ENCODE data around the gene TTYH3. TPM values are rescaled to one million over a fixed set of nuclear protein-coding genes. Genes with fewer than 3 reads are reported as not detected.

Gene TTYH3
- total RNA-seq, 1 donor from 2014 or later: 250 TPM

- H3K4me1 Mint-ChIP-seq (ENCODE audit: unreplicated experiment): peaks cover 23% of the 10 kb centered on the region
- no peak overlapping the region for H3K4me3 Mint-ChIP-seq (ENCODE audit: unreplicated experiment)
- no peak for TF ChIP-seq CTCF (IDR thresholded peaks at IDR 0.05; ENCODE audit: unreplicated experiment)
- no peaks in the 10 kb centered on the region for H3K9me3 Mint-ChIP-seq (ENCODE audit: unreplicated experiment)
- no peak for DNase-seq (ENCODE audit: low spot score)
- no peak overlapping the region for H3K27ac Mint-ChIP-seq (ENCODE audit: unreplicated experiment)
- H3K27me3 Mint-ChIP-seq (ENCODE audit: unreplicated experiment): peaks cover 7% of the 10 kb centered on the region
- peaks cover 4% of the 10 kb centered on the region for H3K36me3 Mint-ChIP-seq (ENCODE audit: low read depth, unreplicated experiment)
Observed at GRCh38 chr7:2602406-2603043, 29.3 kb upstream of the TTYH3 start.

DNA sequence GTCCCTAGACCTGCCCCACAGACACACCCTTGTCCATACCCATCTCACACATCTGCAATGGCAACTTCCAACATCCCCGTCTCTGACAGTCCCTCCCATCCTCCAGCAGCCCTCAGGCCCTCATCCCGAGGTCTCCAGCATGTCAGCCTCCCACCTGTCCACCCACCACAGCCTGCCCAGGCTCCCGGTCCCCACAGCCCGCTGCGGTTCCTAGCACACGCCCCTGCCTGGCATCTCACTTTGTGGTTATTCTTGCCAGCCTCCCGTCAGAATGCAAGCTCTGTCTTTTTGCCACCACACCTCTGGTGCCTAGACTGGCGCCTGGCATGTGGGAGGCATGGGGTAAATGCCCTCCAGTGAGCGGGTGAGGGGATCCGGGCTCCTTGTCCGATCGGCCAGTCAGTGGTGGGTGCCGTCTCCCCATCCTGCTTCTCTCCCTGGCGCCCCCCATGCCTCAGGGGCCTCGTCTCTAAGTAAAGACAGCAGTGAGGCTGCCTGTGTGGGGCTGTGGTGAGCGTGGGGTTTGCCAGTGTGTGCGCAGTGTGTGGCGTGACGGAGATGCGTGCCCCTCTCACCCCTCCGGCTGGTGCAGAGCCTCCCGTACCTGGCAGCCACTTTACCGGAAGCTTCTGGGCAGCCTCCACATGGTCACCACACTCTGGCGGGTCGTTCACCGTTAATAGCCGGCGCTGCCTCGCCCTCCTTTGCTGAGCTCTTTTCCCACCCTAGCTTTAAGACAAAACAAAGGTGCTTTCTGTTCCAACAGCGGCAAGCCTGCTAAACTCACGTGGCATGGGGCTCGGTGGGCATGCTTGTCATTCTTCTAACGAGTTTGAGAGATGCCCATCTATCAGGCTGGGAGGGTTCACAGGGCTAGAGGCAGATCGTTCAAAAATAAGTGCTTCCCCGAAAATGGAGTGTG is 28.5 kb upstream of the TTYH3 start:
- no peak overlapping the region for H3K4me3 Mint-ChIP-seq (ENCODE audit: unreplicated experiment)

DNA sequence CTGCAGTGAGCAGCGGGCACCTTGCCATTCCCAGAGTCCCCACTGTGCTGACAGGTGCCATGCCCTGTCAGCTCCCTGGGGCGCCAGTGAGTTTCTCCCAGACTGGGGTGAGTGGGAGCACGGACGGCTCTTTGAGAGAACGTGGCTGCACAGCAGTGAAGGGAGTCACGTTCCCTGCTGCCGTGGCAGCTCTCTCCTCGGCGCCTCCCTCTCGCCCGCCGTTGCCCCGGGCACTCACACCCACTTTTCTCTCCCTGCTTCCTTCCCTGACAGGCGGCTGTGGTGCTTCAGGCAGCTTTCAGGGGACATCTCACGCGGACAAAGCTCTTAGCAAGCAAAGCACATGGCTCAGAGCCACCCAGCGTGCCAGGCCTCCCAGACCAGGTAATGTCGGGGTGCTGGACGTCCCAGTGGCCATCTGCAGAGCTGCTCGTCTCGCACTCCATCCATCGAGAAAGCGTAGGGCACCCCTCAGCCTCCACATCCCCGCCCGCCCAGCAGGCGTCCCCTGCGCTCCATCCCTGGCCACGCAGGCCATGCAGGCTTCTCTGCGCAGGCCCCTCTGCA is 27.1 kb upstream of the TTYH3 start:
- no peak for TF ChIP-seq CTCF (IDR thresholded peaks at IDR 0.05; ENCODE audit: unreplicated experiment)
- H3K4me1 Mint-ChIP-seq (ENCODE audit: unreplicated experiment): peaks cover 15% of the 10 kb centered on the region
- H3K36me3 Mint-ChIP-seq (ENCODE audit: low read depth, unreplicated experiment): no peaks in the 10 kb centered on the region
- peaks cover 4% of the 10 kb centered on the region for H3K27me3 Mint-ChIP-seq (ENCODE audit: unreplicated experiment)
- no peak for DNase-seq (ENCODE audit: low spot score)
- H3K4me3 Mint-ChIP-seq (ENCODE audit: unreplicated experiment): no peak overlapping the region
- no peaks in the 10 kb centered on the region for H3K9me3 Mint-ChIP-seq (ENCODE audit: unreplicated experiment)
- no peak overlapping the region for H3K27ac Mint-ChIP-seq (ENCODE audit: unreplicated experiment)

More for the DNA sequence above, 28.5 kb upstream of the TTYH3 start:
- Mint-ChIP-seq H3K27me3 (ENCODE audit: unreplicated experiment) (peaks cover 7% of the 10 kb centered on the region), H3K36me3 (ENCODE audit: low read depth, unreplicated experiment) (peaks cover 4% of the 10 kb centered on the region), H3K27ac (ENCODE audit: unreplicated experiment) (no peak overlapping the region), H3K9me3 (ENCODE audit: unreplicated experiment) (no peaks in the 10 kb centered on the region), H3K4me1 (ENCODE audit: unreplicated experiment) (peaks cover 20% of the 10 kb centered on the region)
- no peak for TF ChIP-seq CTCF (IDR thresholded peaks at IDR 0.05; ENCODE audit: unreplicated experiment)
- no peak for DNase-seq (ENCODE audit: low spot score)

- Mint-ChIP-seq H3K4me1 (ENCODE audit: unreplicated experiment) (peaks cover 8% of the 10 kb centered on the region), H3K27ac (ENCODE audit: unreplicated experiment) (no peak overlapping the region), H3K9me3 (ENCODE audit: unreplicated experiment) (no peaks in the 10 kb centered on the region), H3K27me3 (ENCODE audit: unreplicated experiment) (peaks cover 2% of the 10 kb centered on the region), H3K4me3 (ENCODE audit: unreplicated experiment) (no peak overlapping the region), H3K36me3 (ENCODE audit: low read depth, unreplicated experiment) (no peaks in the 10 kb centered on the region)
- TF ChIP-seq CTCF (IDR thresholded peaks at IDR 0.05; ENCODE audit: unreplicated experiment): peak; percentile 38
- no peak for DNase-seq (ENCODE audit: low spot score)
Observed at GRCh38 chr7:2605608-2606538, 25.9 kb upstream of the TTYH3 start.

All from endothelial cell (in vitro differentiated cells).